ENCODE measurements around the gene UBE3C.

UBE3C gene

GRCh38 chr7:157292258-157292657 is 153.5 kb downstream of the UBE3C start:
- DNase-seq (ENCODE audit: low read depth in 2 of 2) = no peak

DNA sequence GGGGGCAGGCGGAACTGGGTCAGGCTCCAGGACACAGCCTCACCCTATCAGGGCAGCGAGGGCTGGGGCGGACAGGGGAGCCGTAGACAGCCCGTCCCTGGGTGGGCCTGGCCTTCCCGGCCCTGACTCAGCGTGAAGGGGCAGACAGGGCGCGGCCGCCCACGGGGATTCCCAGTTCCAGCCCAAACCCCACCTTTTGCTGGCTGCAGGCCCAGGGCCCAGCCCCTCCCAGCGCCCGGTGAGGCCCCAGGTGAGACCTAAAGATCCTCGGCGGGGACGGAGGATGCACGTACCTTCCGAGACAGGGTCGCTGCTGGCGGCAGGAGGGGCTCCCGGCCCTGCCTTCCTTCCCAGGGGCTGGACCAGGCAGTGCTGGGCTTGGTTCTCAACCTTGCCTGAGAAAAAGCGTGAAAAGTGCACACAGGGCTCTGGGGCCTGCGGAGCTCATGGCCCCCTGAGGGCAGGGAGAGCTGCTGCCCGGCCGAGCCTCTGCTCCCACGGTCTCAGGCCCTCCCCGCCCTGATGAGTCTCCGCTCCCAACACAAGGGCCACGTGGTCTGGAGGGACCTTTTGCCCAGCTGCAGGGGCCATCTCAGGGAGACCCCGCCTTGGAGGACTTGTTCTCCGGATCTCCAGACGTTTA is 154.2 kb downstream of the UBE3C start:
- DNase-seq (ENCODE audit: low read depth in 2 of 2) = no peak

- no peak for DNase-seq (ENCODE audit: low read depth in 2 of 2)
Measured at GRCh38 chr7:157293413-157293788, 154.7 kb downstream of the UBE3C start.

DNA sequence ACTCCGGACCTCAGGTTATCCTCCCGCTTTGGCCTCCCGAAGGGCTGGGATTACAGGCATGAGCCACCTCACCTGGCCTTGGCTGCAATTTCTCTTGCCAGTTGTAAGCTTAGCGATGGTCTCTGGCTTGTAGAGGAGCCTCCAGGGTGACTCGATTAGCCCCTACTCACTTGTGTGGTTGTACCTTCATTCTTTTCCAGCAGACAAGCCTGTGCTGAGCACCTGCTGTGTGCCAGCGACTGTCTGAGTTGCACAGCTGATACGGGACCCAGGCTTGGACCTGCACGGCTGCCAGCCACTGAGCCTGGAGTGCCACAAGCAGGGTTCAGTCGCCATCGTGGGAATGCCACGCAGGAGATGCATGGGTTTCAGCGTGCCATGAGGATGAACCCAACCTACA is 156.0 kb downstream of the UBE3C start:
- DNase-seq (ENCODE audit: low read depth in 2 of 2) = no peak

DNA sequence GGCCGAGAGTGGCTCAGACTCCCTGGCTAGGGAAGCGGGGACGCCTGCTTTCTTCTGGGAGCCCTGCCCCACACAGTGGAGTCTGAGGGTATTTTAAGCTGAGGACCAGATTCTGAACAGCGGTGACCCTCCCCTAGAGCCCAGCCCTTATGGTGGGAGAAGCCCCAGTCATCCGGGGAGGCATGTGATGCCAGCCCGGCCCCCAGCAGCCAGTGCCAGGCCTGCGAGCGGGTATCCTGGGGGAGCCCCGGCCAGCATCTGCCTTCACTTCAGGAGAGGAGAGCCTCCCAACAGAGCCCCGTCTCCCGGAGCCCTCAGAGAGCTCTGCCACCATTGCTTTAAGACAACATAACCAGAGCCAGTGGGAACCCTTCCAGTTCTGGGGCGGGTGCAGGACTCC is 156.6 kb downstream of the UBE3C start:
- DNase-seq (ENCODE audit: low read depth in 2 of 2) = no peak

DNA sequence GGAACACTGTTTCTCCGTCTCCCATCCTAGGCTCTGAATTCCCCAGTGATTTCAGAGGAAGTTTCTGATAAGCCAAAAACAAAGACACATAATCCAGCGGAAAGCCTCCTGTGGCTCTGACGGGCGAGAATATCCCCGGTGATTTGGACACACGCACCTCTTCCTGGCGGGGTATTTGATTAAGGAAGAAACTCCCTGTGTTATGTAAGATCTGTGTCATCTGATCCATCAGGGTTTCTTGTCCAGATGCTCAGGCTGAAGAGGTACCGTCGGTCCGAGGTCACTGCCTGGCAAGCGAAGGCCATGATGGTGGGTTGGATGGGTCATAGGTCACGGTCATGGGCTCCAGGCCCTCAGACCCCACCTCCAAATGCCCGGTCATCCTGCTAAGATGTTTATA is 158.5 kb downstream of the UBE3C start:
- no peak for DNase-seq (ENCODE audit: low read depth in 2 of 2)

GRCh38 chr7:157299317-157299612 is 160.5 kb downstream of the UBE3C start:
- no peak for DNase-seq (ENCODE audit: low read depth in 2 of 2)

GRCh38 chr7:157299613-157300368 is 161.1 kb downstream of the UBE3C start:
- DNase-seq (ENCODE audit: low read depth in 2 of 2) = no peak

GRCh38 chr7:157300369-157300825 is 161.7 kb downstream of the UBE3C start:
- no peak for DNase-seq (ENCODE audit: low read depth in 2 of 2)

- DNase-seq (ENCODE audit: low read depth in 2 of 2) = no peak
Measured at GRCh38 chr7:157301610-157302120, 162.9 kb downstream of the UBE3C start.

DNA sequence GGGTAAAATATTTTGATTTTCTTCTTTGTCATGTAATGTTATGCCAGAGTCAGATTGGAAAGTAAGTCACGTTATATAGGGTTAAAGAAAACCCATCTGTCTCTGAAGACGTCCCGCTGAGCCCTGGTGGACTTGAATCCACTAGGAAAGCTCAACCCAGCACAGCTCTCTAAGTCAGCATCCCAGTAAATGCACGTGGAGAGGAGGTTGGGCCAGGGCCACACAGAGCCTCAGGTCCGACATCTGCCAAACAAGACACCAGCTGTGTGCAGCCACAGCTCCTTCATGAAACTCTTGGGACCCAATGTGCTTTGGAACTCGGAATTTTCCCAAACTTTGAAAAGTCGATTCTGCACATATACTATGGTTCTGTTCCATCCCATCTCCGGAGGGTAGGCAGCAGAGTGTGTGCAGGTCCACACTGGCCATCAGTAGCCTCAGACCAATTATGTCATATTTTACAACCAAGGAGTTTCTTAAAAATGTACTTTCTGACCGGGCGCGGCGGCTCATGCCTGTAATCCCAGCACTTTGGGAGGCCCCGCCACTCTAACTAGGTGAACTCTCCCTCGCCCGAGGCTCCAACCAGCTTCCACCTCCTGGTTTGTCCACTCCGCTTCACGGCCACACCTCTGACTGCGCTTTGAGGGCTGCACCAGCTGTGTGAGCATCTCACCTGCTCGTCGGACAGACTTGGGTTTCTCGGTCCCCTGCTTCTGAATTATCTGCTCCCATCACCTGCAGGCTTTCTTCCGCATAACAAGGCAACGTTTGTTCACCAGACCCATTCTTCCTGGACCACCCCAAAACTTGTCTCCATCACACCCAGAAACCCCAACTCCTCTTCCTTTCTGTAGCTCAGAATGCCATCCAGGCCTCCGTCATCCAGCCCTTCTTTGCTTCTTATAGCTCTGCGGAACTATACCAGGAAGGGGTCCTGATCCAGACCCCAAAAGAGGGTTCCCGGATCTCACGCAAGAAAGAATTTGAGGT is 168.4 kb downstream of the UBE3C start:
- DNase-seq (ENCODE audit: low read depth in 2 of 2) = no peak

- DNase-seq (ENCODE audit: low read depth in 2 of 2) = no peak
Measured at GRCh38 chr7:157309988-157310668, 171.4 kb downstream of the UBE3C start.

DNA sequence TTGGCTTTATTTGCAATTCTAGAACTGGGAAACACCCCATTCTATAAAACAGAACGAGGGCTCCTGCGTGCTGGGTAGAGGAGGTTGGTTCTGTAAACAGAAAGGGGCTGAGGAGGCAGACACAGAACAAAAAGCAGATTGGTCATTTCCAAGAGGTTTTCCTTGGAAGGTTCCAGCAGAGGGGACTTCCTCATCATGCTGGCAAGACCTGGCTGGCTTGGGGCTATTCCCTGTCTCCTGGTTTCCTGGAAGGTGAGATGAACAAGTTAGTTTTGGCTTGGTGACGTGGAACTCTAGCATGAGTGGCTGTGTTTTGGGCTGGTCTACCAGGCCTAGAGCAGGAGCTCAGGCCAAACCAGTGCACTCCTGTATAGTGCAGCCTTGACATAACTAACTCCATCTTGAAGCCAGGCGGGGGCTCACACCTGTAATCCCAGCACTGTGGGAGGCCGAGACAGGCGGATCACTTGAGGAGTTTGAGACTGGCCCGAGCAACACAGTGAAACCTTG is 172.0 kb downstream of the UBE3C start:
- DNase-seq (ENCODE audit: low read depth in 2 of 2) = no peak

- no peak for DNase-seq (ENCODE audit: low read depth in 2 of 2)
Measured at GRCh38 chr7:157312941-157313340, 174.2 kb downstream of the UBE3C start.

GRCh38 chr7:157313645-157314044 is 174.9 kb downstream of the UBE3C start:
- no peak for DNase-seq (ENCODE audit: low read depth in 2 of 2)

DNA sequence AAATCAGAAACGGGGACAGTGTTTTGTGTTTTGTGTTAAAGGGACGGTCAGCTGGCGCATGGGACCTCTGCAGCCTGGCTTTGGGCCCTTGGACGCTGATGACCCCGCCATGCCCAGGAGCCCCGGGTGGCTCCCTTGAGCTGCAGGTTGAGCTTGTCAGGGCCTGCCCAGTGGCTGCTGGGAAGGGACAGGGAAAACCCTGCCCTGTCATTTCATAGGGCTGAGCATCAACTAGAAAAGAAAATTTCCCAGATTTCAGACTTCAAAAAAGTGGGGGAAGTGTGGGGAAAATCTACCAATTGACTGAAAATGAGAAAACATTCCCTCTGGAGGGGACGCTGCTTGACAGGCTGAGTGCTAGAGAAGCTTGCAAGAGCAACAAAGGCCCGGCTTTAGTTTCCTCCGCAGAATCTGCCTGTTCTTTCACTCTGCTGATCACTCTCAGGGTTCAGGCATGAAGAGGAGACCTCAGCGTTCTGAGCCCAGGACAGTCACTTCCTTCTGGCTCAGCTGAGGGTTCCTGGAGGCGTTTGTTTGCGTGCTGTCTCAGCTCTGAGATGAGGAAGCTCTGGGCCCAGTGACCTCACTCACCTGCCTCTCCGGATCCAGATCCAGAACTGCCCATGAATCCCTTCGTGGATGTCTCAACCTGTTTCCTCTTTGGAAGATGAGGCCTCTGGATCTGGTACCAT is 179.4 kb downstream of the UBE3C start:
- no peak for DNase-seq (ENCODE audit: low read depth in 2 of 2)

Data from stimulated activated CD8-positive, alpha-beta memory T cell treated with anti-CD3 and anti-CD28 coated beads, Interleukin-7, amount 100 ng/mL, for 1 hour (primary cell).